Mesendoderm (in vitro differentiated cells): Measurements from ENCODE around the gene CCDC134.

Source experiments
- DNase-seq: peaks from one replicate; pipeline ENCODE4 v3.0.0; 2013
- H2AK5ac ChIP-seq: 2 replicates; pipeline ENCODE4 v1.6.1; 2013; ENCODE audit warnings: low read length, inconsistent platforms
- H2BK120ac ChIP-seq: 2 replicates; pipeline ENCODE4 v1.6.1; 2013; ENCODE audit warnings: low read depth, mild to moderate bottlenecking, low read length, moderate library complexity, mixed read lengths
- H2BK15ac ChIP-seq: replicated peaks from 2 replicates; pipeline ENCODE4 v1.6.1; 2013; ENCODE audit warnings: low read depth, mild to moderate bottlenecking, moderate library complexity
- H2BK5ac ChIP-seq: 2 replicates; pipeline ENCODE4 v1.6.1; 2013; ENCODE audit warnings: low read length, inconsistent platforms
- H3K18ac ChIP-seq: 2 replicates; pipeline ENCODE4 v1.6.1; 2013; ENCODE audit warnings: mild to moderate bottlenecking, low read length, mixed read lengths
- H3K23ac ChIP-seq: one replicate; pipeline ENCODE4 v1.6.1; 2013; ENCODE audit warnings: low read length
- H3K27ac ChIP-seq: 2 replicates; pipeline ENCODE4 v1.5.1; 2013; ENCODE audit warnings: low read depth, mild to moderate bottlenecking, inconsistent platforms, low read length, moderate library complexity
- H3K27me3 ChIP-seq: 2 replicates; pipeline ENCODE4 v1.6.1; 2013; ENCODE audit warnings: low read length, control low read depth, mild to moderate bottlenecking, inconsistent platforms; ENCODE audit not compliant: insufficient read depth, poor library complexity
- H3K36me3 ChIP-seq: 2 replicates; pipeline ENCODE4 v1.6.1; 2013; ENCODE audit warnings: low read length, inconsistent platforms; ENCODE audit not compliant: control insufficient read depth, insufficient read depth
- H3K4ac ChIP-seq: one replicate; pipeline ENCODE4 v1.6.1; 2013; ENCODE audit warnings: low read depth, mild to moderate bottlenecking, low read length, moderate library complexity
- H3K4me1 ChIP-seq: 2 replicates; pipeline ENCODE4 v1.6.1; 2013; ENCODE audit warnings: low read depth, low read length, inconsistent platforms; ENCODE audit not compliant: control insufficient read depth
- H3K4me2 ChIP-seq: 2 replicates; pipeline ENCODE4 v1.6.1; 2013; ENCODE audit warnings: low read length
- H3K4me3 ChIP-seq: 2 replicates; pipeline ENCODE4 v1.5.1; 2013; ENCODE audit warnings: mild to moderate bottlenecking, low read length
- H3K56ac ChIP-seq: one replicate; pipeline ENCODE4 v1.6.1; 2013; ENCODE audit warnings: low read length
- H3K79me1 ChIP-seq: 2 replicates; pipeline ENCODE4 v1.6.1; 2013; ENCODE audit warnings: low read length, inconsistent platforms
- H3K79me2 ChIP-seq: 2 replicates; pipeline ENCODE4 v1.6.1; 2013; ENCODE audit warnings: mild to moderate bottlenecking, low read length; ENCODE audit not compliant: control insufficient read depth, insufficient read depth
- H3K9ac ChIP-seq: 2 replicates; pipeline ENCODE4 v1.6.1; 2013; ENCODE audit warnings: low read length, inconsistent platforms
- H4K5ac ChIP-seq: one replicate; pipeline ENCODE4 v1.6.1; 2013; ENCODE audit warnings: low read length
- H4K8ac ChIP-seq: one replicate; pipeline ENCODE4 v1.6.1; 2013; ENCODE audit warnings: low read depth, mild to moderate bottlenecking, control low read depth, low read length, moderate library complexity
- WGBS: extraction: QIAGEN DNeasy Blood & Tissue Kit; methylation state at CpG from one replicate; pipeline ENCODE4 v1.1.7; 2013; ENCODE audit warnings: low lambda C conversion rate, missing lambda C conversion rate; ENCODE audit not compliant: insufficient coverage; ENCODE audit errors: extremely low coverage; 5-methylcytosine and 5-hydroxymethylcytosine counted together

CCDC134 gene

DNA sequence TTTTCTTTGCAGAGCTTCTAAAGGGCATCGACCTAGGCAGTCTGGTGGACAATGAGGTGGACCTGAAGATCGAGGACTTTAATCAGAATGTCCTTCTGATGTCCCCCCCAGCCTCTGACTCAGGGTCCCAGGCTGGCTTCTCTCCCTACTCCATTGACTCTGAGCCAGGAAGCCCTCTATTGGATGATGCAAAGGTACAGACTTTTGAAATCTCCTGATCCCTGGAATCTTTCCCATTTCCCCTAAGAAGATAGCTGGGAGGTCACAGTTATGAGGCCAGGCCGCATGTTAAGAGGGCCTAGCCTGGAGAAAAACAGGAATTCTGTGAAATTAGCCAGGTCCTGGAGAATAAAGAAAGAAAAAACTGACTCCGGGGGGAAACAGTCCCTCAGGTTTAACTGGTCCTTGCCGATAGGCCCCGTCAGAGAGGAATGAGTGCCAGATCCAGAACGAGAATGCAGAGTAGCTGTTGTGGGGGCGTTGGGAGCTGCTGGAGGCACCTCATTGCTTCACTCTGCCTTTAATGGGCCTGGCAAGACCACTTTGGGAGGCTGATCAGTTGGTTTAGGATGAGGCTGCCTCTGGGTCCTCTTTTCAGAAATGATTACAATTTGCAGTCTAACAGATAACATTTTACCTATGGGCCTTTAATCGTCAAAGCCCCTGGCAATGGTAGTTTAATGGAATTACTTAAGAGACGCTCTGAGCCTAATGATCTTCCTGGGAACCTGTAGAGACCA is 75.2 kb downstream of the CCDC134 start:
- Histone ChIP-seq H3K27ac (no peak overlapping the region), H3K56ac (no peak overlapping the region), H3K79me2 (no peaks in the 10 kb centered on the region), H3K4me2 (no peak overlapping the region), H3K9ac (no peak overlapping the region), H2BK15ac (no peak overlapping the region), H3K23ac (no peak overlapping the region), H3K18ac (no peak overlapping the region), H3K4me1 (no peaks in the 10 kb centered on the region), H3K36me3 (peaks cover 29% of the 10 kb centered on the region), H2BK120ac (no peak overlapping the region), H3K27me3 (no peaks in the 10 kb centered on the region), H3K79me1 (peaks cover 3% of the 10 kb centered on the region), H4K5ac (no peak overlapping the region), H3K4me3 (no peak overlapping the region), H4K8ac (no peak overlapping the region), H2BK5ac (no peak overlapping the region), H3K4ac (no peak overlapping the region), H2AK5ac (no peak overlapping the region)
- WGBS, result no CpG with 5 or more reads among the region's 10 CpGs
- no peak for DNase-seq
